GM19043 (cell line): ENCODE results near the gene MKLN1.
A peak's percentile ranks its signal among the peaks of the same experiment; 100 is the strongest.
"Not testable (repeated sequence)": the region's sequence is repeated elsewhere in the genome, so short reads cannot be mapped to it uniquely, and the experiment has no call there.

Experiments
- ATAC-seq: cut with Tn5 transposase; IDR thresholded peaks from one replicate; pipeline ENCODE4 v1.9.1; 2021; ENCODE audit warnings: low read depth; ENCODE audit not compliant: unreplicated experiment

Gene MKLN1

DNA sequence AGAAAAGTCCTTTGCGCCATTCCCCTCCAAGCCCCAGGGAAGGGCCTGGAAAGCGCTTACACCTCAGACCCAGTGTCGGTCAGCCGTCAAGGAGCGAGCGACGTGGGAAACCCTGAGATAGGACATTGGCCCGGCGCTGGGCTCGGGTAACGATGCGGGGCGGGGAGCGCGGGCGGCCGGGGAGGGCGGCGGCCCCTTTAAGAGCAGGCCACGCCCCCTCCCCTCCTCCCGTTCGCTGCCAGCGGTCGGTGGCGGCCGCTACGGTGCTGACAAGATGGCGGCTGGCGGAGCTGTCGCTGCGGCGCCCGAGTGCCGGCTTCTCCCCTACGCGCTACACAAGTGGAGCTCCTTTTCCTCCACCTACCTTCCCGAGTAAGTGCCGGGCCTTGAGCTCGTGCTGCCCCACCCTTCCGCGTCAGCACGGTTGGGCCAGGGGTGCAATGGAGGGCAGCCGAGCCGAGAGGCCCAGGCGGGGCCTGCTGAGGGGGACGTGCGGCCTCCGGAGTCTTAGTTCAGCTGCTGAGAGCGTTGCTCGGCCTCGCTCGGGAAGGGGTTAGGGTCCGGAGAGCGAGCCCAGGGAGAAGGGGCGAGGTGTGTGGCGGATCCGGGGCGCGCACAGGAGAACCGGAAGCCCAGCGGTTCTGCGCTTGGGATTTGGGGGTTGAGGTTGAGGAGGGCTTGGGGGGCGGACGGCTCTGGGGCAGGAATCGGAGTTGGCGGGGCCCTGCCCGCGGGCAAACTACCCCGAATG is at the start of gene MKLN1:
Gene MKLN1 (plus strand): TSS at position 251 of the 751 bp plus-strand sequence. CDS start 24 bp downstream, at position 275.
- peak; percentile 80 for ATAC-seq

DNA sequence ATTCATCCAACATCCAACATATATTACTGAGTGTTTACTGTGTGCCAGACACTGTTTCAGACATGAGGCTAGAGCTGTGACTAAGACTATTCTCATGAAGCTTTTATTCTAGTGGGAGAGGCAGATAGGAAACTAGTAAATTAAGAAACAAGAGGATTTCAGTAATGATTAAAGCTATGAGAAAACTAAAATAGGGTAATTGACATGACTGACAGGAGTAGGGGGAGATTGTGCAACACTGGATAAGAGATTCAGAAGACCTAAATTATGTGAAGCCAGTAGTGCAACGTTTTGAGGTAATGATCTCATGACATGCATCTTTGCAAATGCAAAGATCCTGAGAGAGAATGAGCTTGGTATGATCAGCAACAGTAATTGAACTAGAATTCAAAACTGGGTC is 48.6 kb upstream of the MKLN1 start:
- ATAC-seq: no peak

DNA sequence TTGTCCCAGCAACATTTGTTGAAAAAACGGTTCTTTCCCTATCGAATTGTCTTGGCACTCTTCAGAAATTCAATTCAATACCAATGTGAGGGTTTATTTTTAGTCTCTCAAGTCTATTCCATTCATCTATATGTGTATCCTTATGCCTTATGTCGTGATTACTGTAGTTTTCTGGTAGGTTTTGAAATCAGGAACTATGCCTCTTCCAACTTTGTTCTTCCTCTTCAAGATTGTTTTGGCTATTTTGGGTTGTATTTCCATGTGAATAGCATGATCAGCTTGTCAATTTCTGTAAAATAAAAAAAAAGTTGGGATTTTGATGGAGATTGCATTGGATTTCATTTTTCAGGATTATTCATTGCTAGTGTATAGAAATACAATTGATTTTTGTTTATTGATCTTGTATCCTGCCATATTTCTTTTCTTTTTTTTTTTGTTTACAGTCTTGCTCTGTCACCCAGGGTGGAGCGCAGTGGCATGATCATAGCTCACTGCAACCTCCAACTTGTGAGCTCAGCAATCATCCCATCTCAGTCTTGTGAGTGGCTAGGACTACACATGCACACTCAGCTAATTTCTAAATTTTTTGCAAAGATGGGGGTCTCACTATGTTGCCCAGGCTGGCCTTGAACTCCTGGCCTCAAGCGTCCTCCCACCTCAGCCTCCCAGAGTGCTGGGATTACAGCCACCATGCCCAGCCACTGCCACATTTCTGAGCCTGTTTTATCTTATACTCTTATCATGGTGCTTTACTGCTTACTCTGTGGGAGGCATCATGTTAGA is 46.2 kb upstream of the MKLN1 start:
- ATAC-seq: no peak

- ATAC-seq: no peak
Observed at GRCh38 chr7:131284702-131285419, 42.8 kb upstream of the MKLN1 start.

- ATAC-seq: no peak
Observed at GRCh38 chr7:131285556-131285955, 42.1 kb upstream of the MKLN1 start.

- no peak for ATAC-seq
Observed at GRCh38 chr7:131288450-131288849, 39.2 kb upstream of the MKLN1 start.

GRCh38 chr7:131289051-131289450 is 38.6 kb upstream of the MKLN1 start:
- ATAC-seq: no peak

DNA sequence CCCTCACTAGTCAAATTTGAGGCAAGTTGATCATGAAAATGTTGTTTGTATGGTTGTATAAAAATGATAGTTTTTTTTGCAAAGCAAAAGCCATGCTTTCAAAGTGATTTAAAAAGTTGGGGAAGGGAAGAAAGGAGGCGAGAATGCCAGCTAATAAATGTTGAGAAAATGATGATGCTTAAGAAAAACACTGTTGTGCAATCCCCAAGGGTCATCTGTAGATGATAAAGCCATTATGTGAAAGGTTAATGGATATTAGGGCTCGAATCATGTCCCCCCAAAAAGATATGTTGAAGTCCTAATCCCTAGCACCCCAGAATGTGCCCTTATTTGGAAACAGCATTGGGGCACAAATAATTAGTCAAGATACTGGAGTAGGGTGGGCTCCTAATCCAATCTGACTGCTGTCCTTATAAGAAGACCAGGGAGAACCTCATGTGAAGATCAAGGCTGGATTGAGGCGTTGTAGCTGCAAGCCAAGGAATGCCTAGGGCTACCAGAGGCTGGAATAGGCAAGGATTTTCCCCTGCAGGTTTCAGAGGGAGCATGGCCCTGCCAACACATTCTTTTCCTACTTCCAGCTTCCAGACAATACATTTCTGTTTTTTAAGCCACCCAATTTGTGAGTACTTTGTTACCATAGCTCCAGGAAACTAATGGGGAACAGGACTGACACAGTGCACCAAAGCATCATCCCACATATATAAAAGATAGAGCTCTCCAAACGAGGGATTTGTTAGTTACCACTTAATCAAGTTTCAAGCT is 35.4 kb upstream of the MKLN1 start:
- ATAC-seq: no peak

DNA sequence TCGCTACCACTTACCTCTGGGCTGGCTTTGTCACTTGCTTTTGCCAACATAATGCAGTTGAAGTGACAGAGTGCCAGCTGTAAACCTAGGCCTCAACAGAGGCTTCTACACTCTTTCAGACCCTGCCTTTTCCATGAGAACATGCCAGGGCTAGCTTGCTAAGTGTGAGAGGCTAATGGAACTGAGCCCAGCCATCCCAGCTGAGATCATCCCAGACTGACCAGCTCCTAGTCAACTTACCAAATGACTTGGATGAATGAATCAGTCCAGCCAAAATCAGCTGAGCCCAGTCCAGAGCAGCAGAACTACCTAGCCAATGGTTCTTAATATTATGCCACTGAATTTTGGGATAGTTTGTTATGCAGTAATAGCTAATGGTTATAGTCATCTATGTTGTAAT is 34.7 kb upstream of the MKLN1 start:
- ATAC-seq: no peak

DNA sequence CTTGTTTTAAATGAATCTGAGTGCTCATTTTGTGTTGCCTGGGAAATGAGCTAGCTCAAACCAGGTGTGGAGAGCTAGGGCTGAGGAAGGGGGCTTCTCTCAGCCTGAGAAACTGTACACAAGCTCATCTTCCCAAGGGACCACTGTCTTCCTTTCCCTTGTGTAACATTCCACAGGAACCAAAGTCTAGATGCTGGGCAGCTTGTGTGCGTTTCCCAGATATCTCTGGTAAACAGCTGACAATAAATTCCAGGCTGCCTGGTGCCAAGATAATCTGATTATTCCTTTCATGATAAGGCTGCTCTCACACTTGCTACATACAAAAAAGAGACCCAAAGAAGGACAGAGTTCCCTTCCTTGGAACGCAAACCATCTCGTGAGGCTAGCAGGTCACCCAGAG is 33.1 kb upstream of the MKLN1 start:
- no peak for ATAC-seq

GRCh38 chr7:131298608-131298992 is 29.1 kb upstream of the MKLN1 start:
- no peak for ATAC-seq

DNA sequence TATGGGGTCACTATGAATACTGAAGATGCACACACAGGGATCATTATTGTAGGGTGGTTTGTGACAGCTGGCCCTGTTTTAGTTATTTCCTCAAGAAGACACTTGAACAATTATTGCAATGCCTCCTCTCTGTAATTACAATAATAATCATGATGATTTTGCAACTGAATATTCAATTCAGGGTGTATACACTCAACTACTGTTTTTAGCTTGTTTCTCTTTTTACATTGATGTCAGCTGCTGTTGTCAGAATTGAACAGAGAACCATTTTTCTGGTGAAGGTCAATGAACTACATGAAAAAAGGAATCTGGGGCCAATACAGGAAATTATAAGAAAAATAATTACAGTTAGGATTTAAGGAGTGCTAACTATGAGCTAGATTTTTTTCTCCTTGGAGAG is 28.6 kb upstream of the MKLN1 start:
- ATAC-seq: no peak

DNA sequence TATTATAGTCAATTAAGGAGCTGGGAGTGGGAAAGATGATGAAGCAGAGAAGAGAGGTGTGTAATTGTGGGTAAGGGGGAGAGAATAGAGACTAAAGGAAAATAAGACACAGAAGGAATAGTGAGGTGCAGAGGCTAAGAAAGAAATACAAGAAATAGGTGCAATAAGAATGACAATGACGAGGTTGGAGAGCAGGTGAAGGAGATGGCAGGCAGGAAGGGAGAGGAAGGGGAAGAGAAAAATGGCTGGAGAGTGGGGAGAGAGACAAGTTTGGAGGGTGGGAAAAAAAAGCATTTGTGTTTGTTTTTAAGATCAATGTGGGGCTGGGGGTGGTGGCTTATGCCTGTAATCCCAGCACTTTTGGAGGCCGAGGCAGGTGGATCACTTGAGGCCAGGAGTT is 27.6 kb upstream of the MKLN1 start:
- no peak for ATAC-seq

DNA sequence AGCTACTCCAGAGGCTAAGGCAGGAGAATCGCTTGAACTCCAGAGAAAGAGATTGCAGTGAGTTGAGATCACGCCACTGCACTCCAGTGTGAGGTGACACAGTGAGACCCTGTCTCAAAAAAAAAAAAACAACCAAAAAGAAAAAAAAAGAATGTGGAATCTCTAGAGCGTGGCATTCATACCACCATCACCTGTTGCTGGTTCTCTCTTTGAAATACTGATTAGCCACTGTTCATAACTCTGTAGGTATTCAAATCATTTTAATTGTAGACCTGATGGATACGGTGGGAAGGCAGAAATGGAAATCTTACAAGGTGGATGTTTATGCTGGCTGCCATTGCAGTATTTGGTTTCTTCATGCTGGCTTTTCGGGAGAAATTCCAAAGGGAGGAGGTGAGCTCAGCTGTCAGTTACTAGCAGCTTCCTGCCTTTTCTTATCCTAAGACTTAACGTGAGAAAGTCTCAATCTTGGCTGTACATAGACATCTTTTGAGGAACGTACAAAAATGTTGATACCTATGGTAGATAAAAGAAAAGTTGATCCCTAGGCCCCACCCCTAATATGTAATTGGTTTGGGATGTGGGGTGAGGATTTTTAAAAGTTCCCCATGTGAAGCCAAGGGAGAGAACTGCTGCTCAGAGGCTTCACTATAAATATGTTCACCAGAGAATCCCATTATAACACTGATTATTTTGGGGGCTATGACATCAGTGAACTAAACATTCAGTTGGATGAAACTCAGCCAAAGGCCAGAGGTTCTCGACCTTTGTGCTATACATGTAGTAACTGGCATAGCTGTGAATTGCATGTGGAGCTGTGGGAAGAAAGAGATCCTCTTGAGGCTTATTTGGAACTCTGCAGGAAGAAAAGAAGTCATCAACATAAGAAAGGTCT is 26.9 kb upstream of the MKLN1 start:
- no peak for ATAC-seq

- ATAC-seq: no peak
Observed at GRCh38 chr7:131302446-131302845, 25.2 kb upstream of the MKLN1 start.

GRCh38 chr7:131302876-131303707 is 24.6 kb upstream of the MKLN1 start:
- no peak for ATAC-seq

DNA sequence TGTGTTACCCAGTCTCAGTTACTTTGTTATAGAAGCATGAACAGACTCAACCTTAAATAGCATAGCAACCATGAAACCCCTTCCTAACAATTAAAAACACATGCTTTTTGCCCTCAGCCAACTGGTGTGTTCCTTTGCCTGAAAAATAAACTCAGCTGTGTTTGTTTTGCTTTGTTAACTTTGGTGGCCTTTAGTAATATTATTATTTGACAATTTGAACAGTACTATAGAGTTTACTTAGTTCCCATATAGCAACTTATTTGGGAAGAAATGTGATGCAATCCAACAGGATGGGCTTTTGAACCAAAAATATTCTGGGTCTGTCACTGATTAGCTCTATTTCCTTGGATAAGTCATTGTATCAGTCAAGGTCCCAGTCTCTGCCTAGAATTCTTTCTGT is 22.5 kb upstream of the MKLN1 start:
- ATAC-seq: no peak

GRCh38 chr7:131306041-131306440 is 21.6 kb upstream of the MKLN1 start:
- not testable (repeated sequence) for ATAC-seq

DNA sequence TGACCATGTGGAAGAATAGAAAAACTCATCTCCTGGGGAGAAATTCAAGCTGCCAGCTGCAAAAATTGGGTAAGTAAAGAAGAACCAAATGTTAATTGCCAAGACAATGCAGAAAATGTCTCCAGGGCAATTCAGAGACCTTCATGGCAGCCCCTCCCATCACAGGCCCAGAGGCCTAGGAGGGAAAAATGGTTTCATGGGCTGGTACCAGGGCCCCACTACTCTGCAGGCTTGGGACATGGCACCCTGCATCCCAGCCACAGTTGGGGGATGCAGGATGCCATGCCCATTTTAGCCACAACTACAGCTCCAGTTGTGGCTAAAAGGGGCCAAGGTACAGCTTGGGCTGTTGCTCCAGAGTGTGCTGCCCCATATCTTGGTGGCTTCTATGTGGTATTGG is 20.9 kb upstream of the MKLN1 start:
- no peak for ATAC-seq
